GM12878 (cell line): ENCODE data around the gene C14orf93. TPM values are rescaled to one million over a fixed set of nuclear protein-coding genes. Genes with fewer than 3 reads are reported as not detected.
A peak's percentile ranks its signal among the peaks of the same experiment; 100 is the strongest.

Experiments used
- CREB1 ChIP-seq: IDR thresholded peaks from 2 replicates; pipeline ENCODE4 v1.6.1; 2012; ENCODE audit warnings: low read depth, mild to moderate bottlenecking, inconsistent platforms
- EGR1 ChIP-seq, 2 experiments: IDR thresholded peaks; 1 replicate in 1 of 2; 2 replicates in 1 of 2; pipeline ENCODE4 v1.6.1; 2011 to 2012; ENCODE audit warnings: low read depth in 2 of 2, low read length in 2 of 2, borderline replicate concordance in 1 of 2, mild to moderate bottlenecking in 1 of 2, moderate library complexity in 1 of 2
- HCFC1 ChIP-seq: fragments of 150-350 bp; IDR thresholded peaks from 2 replicates; pipeline ENCODE4 v1.6.1; 2014; ENCODE audit warnings: low read length
- HDAC6 ChIP-seq: fragments of 200-600 bp; sonication (generic); IDR thresholded peaks from one replicate; pipeline ENCODE4 v1.8.0; 2017; ENCODE audit warnings: antibody characterized with exemption; ENCODE audit not compliant: unreplicated experiment
- MEF2A ChIP-seq: IDR thresholded peaks from 2 replicates; pipeline ENCODE4 v1.6.1; 2011; ENCODE audit warnings: low read depth, mild to moderate bottlenecking, low read length, moderate library complexity; ENCODE audit not compliant: insufficient read depth
- MYC ChIP-seq: IDR thresholded peaks from 2 replicates; pipeline ENCODE4 v1.6.1; 2011; ENCODE audit warnings: mild to moderate bottlenecking, low read length, moderate library complexity, inconsistent platforms; ENCODE audit not compliant: insufficient read depth, insufficient replicate concordance, insufficient read length, severe bottlenecking
- PML ChIP-seq: IDR thresholded peaks from 2 replicates; pipeline ENCODE4 v1.6.1; 2012; ENCODE audit warnings: low read length, inconsistent platforms
- RB1 ChIP-seq: fragments of 450-650 bp; formaldehyde crosslinking; IDR thresholded peaks from 2 replicates; pipeline ENCODE4 v1.6.1; 2017; ENCODE audit warnings: mild to moderate bottlenecking, borderline replicate concordance
- SIN3A ChIP-seq: IDR thresholded peaks from 2 replicates; pipeline ENCODE4 v1.6.1; 2012; ENCODE audit warnings: low read depth, low read length, improper control_type of control experiment
- SMAD1 ChIP-seq: fragments of 450-650 bp; IDR thresholded peaks from 2 replicates; pipeline ENCODE4 v1.6.1; 2018; ENCODE audit warnings: mild to moderate bottlenecking, low read depth; ENCODE audit not compliant: partially characterized antibody
- SMAD5 ChIP-seq: IDR thresholded peaks from 2 replicates; pipeline ENCODE4 v1.6.1; 2016; ENCODE audit warnings: antibody characterized with exemption, low read depth
- SPI1 ChIP-seq: IDR thresholded peaks from 2 replicates; pipeline ENCODE4 v1.6.1; 2011; ENCODE audit warnings: low read depth, mild to moderate bottlenecking, low read length, moderate library complexity, borderline replicate concordance; ENCODE audit not compliant: insufficient read depth
- SREBF1 ChIP-seq: IDR thresholded peaks from 2 replicates; pipeline ENCODE4 v1.6.1; 2012; ENCODE audit warnings: mild to moderate bottlenecking, low read length
- SREBF2 ChIP-seq: IDR thresholded peaks from 2 replicates; pipeline ENCODE4 v1.6.1; 2012; ENCODE audit warnings: mild to moderate bottlenecking, low read length
- TARDBP ChIP-seq: IDR thresholded peaks from 2 replicates; pipeline ENCODE4 v1.6.1; 2016; ENCODE audit warnings: borderline replicate concordance
- WRNIP1 ChIP-seq: IDR thresholded peaks from 2 replicates; pipeline ENCODE4 v1.6.1; 2011; ENCODE audit warnings: low read depth, low read length, improper control_type of control experiment, borderline replicate concordance
- polyA plus RNA-seq, 11 experiments: library from polyadenylated mRNA; depleted of rRNA in 4 of 11; unstranded in 6 of 11; stranded (reverse) in 5 of 11; fragments of >200 nt; fragmentation: Nextera tagmentation in 4 of 11; fragmentation: Illumina TruSeq in 1 of 11; extraction: Ambion mirVana in 4 of 11; extraction: Trizol in 1 of 11; gene quantifications; 1 replicate in 1 of 11; 2 replicates in 10 of 11; pipeline versions ENCODE4 v1.2.1 to v1.2.3, GENCODE V29; 2011 to 2016; ENCODE audit warnings: inconsistent platforms in 2 of 11, missing spikeins in 2 of 11, low read depth in 1 of 11
- total RNA-seq, 4 experiments: library from RNA; depleted of rRNA in 3 of 4; stranded (reverse); fragments of >200 nt in 3 of 4; fragmentation: Illumina TruSeq in 1 of 4; extraction: Trizol in 1 of 4; gene quantifications; 2 replicates each; pipeline versions ENCODE4 v1.2.1 to v1.2.3, GENCODE V29; 2013 to 2021
- TF ChIP-seq, protein P1 (sequence below): fragments of 450-650 bp; IDR thresholded peaks from 2 replicates; pipeline ENCODE4 v1.6.1; 2017; ENCODE audit warnings: mild to moderate bottlenecking, moderate library complexity
- TF ChIP-seq, protein P2 (sequence below): fragments of 450-650 bp; IDR thresholded peaks from 2 replicates; pipeline ENCODE4 v1.6.1; 2016; ENCODE audit warnings: mild to moderate bottlenecking
- TF ChIP-seq, protein P3 (sequence below): fragments of 150-350 bp; IDR thresholded peaks from 2 replicates; pipeline ENCODE4 v1.6.1; 2014; ENCODE audit warnings: mild to moderate bottlenecking, low read depth, low read length
- TF ChIP-seq, protein P4 (sequence below): IDR thresholded peaks from 2 replicates; pipeline ENCODE4 v1.6.1; 2012; ENCODE audit warnings: low read depth, low read length, improper control_type of control experiment
- TF ChIP-seq, protein P5 (sequence below): IDR thresholded peaks from 2 replicates; pipeline ENCODE4 v1.6.1; 2011; ENCODE audit warnings: low read depth, low read length, improper control_type of control experiment, borderline replicate concordance

Gene C14orf93
- total and polyA plus RNA-seq, 10 of the 15 experiments (the other 5 are each of a cell fraction or from before 2014, with no cell fraction given), result 1.8 to 13.9 (median 10.2) TPM

DNA sequence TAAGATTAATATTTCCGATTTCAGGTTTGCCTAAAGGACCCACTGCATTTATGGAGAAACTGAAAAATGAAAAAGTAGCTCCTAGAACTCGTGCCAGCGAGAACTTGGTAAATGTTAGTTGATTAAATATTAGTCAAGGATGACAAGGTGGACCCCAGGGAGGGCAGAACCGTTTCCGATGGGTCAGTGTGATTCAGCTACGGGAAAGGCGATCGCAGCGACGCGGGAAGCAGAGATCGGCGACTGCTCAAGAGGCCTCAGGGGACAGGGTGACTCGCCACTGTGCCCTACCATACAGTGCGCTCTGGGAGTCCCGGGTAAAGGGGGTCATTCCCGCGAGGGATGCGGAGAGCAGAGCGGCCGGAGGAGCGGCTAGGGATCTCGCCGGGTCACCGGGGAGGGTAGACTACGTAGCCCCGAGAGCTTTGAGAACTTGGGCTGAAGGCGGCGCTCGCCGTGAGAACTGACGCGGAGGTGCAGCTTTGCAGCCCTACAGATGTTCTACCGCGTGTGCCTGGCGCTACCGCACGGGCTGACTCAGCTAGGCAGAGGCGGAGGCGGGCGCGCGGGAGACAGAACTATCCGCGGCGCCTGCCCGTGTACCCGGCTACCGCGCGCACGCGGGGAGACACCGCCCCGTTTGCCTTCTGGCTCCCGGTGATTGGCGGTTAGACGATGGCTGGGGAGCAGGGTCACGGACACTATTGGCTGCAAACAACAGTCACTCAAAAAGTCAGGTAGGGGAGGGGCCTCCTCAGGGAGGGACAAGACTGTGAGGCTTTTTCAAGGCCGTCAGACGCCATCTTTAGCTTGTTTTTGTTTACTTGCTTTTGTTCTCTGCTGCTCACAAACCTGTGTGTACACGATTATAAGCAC lies 3.2 kb downstream of the C14orf93 start (continued):
- TF ChIP-seq WRNIP1 (no peak), RB1 (peak; percentile 95), PML (peak; percentile 85), SREBF1 (no peak), SMAD5 (peak; percentile 78; the same call in 1 of the 2 replicates), SMAD1 (no peak), TARDBP (peak; percentile 44; the same call in 1 of the 2 replicates), HDAC6 (no peak), SIN3A (no peak), MYC (peak; percentile 86), HCFC1 (peak; percentile 33; the same call in 1 of the 2 replicates), EGR1 (IDR thresholded peaks at IDR 0.05; ENCODE audit: borderline replicate concordance in 1 of 2, low read depth in 2 of 2, low read length in 2 of 2) (peak in 1 of 2 experiments; percentile 77; a peak in 2 of 3 replicates), CREB1 (peak; percentile 68; the same call in 1 of the 2 replicates), SREBF2 (no peak), MEF2A (0 out of 2 replicates have a peak, but pooled peaks have one; percentile 4), SPI1 (no peak)
- TF ChIP-seq, protein P1, sequence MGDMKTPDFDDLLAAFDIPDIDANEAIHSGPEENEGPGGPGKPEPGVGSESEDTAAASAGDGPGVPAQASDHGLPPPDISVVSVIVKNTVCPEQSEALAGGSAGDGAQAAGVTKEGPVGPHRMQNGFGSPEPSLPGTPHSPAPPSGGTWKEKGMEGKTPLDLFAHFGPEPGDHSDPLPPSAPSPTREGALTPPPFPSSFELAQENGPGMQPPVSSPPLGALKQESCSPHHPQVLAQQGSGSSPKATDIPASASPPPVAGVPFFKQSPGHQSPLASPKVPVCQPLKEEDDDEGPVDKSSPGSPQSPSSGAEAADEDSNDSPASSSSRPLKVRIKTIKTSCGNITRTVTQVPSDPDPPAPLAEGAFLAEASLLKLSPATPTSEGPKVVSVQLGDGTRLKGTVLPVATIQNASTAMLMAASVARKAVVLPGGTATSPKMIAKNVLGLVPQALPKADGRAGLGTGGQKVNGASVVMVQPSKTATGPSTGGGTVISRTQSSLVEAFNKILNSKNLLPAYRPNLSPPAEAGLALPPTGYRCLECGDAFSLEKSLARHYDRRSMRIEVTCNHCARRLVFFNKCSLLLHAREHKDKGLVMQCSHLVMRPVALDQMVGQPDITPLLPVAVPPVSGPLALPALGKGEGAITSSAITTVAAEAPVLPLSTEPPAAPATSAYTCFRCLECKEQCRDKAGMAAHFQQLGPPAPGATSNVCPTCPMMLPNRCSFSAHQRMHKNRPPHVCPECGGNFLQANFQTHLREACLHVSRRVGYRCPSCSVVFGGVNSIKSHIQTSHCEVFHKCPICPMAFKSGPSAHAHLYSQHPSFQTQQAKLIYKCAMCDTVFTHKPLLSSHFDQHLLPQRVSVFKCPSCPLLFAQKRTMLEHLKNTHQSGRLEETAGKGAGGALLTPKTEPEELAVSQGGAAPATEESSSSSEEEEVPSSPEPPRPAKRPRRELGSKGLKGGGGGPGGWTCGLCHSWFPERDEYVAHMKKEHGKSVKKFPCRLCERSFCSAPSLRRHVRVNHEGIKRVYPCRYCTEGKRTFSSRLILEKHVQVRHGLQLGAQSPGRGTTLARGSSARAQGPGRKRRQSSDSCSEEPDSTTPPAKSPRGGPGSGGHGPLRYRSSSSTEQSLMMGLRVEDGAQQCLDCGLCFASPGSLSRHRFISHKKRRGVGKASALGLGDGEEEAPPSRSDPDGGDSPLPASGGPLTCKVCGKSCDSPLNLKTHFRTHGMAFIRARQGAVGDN, result peak; percentile 69
- TF ChIP-seq, protein P2, sequence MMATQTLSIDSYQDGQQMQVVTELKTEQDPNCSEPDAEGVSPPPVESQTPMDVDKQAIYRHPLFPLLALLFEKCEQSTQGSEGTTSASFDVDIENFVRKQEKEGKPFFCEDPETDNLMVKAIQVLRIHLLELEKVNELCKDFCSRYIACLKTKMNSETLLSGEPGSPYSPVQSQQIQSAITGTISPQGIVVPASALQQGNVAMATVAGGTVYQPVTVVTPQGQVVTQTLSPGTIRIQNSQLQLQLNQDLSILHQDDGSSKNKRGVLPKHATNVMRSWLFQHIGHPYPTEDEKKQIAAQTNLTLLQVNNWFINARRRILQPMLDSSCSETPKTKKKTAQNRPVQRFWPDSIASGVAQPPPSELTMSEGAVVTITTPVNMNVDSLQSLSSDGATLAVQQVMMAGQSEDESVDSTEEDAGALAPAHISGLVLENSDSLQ, result peak; percentile 99
- TF ChIP-seq, protein P3, sequence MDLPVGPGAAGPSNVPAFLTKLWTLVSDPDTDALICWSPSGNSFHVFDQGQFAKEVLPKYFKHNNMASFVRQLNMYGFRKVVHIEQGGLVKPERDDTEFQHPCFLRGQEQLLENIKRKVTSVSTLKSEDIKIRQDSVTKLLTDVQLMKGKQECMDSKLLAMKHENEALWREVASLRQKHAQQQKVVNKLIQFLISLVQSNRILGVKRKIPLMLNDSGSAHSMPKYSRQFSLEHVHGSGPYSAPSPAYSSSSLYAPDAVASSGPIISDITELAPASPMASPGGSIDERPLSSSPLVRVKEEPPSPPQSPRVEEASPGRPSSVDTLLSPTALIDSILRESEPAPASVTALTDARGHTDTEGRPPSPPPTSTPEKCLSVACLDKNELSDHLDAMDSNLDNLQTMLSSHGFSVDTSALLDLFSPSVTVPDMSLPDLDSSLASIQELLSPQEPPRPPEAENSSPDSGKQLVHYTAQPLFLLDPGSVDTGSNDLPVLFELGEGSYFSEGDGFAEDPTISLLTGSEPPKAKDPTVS, result no peak
- TF ChIP-seq, protein P4, sequence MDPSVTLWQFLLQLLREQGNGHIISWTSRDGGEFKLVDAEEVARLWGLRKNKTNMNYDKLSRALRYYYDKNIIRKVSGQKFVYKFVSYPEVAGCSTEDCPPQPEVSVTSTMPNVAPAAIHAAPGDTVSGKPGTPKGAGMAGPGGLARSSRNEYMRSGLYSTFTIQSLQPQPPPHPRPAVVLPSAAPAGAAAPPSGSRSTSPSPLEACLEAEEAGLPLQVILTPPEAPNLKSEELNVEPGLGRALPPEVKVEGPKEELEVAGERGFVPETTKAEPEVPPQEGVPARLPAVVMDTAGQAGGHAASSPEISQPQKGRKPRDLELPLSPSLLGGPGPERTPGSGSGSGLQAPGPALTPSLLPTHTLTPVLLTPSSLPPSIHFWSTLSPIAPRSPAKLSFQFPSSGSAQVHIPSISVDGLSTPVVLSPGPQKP, result no peak
- TF ChIP-seq, protein P5, sequence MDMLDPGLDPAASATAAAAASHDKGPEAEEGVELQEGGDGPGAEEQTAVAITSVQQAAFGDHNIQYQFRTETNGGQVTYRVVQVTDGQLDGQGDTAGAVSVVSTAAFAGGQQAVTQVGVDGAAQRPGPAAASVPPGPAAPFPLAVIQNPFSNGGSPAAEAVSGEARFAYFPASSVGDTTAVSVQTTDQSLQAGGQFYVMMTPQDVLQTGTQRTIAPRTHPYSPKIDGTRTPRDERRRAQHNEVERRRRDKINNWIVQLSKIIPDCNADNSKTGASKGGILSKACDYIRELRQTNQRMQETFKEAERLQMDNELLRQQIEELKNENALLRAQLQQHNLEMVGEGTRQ, result no peak
